Progenitor cell of endocrine pancreas (in vitro differentiated cells): ENCODE measurements around the gene CTRB1. TPM values are rescaled to one million over a fixed set of nuclear protein-coding genes. Genes with fewer than 3 reads are reported as not detected.
"Not testable (repeated sequence)": the region's sequence is repeated elsewhere in the genome, so short reads cannot be mapped to it uniquely, and the experiment has no call there.

Source experiments
- DNase-seq: peaks from one replicate; pipeline ENCODE4 v3.0.0; 2021; ENCODE audit warnings: low spot score; ENCODE audit not compliant: unreplicated experiment
- H3K27ac Mint-ChIP-seq: 2 replicates; pipeline ENCODE4 v1.8.0; 2021; ENCODE audit warnings: mild to moderate bottlenecking, moderate library complexity, mixed read lengths
- H3K27me3 Mint-ChIP-seq: 2 replicates; pipeline ENCODE4 v1.8.0; 2021; ENCODE audit warnings: mixed read lengths
- H3K36me3 Mint-ChIP-seq: 2 replicates; pipeline ENCODE4 v1.8.0; 2022; ENCODE audit warnings: mixed read lengths; ENCODE audit not compliant: insufficient read depth
- H3K4me1 Mint-ChIP-seq: 2 replicates; pipeline ENCODE4 v1.8.0; 2021; ENCODE audit warnings: low read depth, mixed read lengths
- H3K4me3 Mint-ChIP-seq: 2 replicates; pipeline ENCODE4 v1.8.0; 2021; ENCODE audit warnings: low read depth, mild to moderate bottlenecking, moderate library complexity, mixed read lengths
- H3K9me3 Mint-ChIP-seq: 2 replicates; pipeline ENCODE4 v1.8.0; 2021; ENCODE audit warnings: low read depth, mixed read lengths
- total RNA-seq: library from RNA; stranded (reverse); gene quantifications from 2 replicates; pipeline ENCODE4 v1.2.1, GENCODE V29; 2021
- TF ChIP-seq, protein P1 (sequence below): fragments of 200-600 bp; sonication (generic); IDR thresholded peaks from one replicate; pipeline ENCODE4 v1.5.0; 2021; ENCODE audit warnings: antibody characterized with exemption, mild to moderate bottlenecking; ENCODE audit not compliant: unreplicated experiment

The CTRB1 gene
- total RNA-seq, 1 donor from 2014 or later, result not detected

DNA sequence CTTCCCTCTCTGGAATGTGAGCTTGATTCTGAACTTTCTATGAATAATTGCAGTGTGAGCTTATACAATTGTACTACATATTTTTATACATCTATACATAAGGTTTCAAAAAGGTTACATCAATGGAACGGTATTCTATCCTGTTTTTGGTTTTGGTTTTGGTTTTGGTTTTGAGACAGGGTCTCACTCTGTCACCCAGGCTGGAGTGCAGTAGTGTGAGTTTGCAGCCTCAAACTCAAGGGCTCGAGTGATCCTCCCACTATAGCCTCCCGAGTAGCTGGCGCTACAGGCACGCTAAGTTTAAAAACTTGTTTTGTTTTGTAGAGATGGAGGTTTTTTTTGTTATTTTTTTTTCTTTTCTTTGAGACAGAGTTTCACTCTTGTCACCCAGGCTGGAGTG lies 1.1 kb downstream of the CTRB1 start:
- Mint-ChIP-seq H3K27ac (no peak overlapping the region), H3K36me3 (no peaks in the 10 kb centered on the region), H3K9me3 (no peaks in the 10 kb centered on the region), H3K4me3 (no peak overlapping the region), H3K27me3 (no peaks in the 10 kb centered on the region), H3K4me1 (no peaks in the 10 kb centered on the region)
- DNase-seq, result no peak
- TF ChIP-seq, protein P1, sequence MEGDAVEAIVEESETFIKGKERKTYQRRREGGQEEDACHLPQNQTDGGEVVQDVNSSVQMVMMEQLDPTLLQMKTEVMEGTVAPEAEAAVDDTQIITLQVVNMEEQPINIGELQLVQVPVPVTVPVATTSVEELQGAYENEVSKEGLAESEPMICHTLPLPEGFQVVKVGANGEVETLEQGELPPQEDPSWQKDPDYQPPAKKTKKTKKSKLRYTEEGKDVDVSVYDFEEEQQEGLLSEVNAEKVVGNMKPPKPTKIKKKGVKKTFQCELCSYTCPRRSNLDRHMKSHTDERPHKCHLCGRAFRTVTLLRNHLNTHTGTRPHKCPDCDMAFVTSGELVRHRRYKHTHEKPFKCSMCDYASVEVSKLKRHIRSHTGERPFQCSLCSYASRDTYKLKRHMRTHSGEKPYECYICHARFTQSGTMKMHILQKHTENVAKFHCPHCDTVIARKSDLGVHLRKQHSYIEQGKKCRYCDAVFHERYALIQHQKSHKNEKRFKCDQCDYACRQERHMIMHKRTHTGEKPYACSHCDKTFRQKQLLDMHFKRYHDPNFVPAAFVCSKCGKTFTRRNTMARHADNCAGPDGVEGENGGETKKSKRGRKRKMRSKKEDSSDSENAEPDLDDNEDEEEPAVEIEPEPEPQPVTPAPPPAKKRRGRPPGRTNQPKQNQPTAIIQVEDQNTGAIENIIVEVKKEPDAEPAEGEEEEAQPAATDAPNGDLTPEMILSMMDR, result no peak

DNA sequence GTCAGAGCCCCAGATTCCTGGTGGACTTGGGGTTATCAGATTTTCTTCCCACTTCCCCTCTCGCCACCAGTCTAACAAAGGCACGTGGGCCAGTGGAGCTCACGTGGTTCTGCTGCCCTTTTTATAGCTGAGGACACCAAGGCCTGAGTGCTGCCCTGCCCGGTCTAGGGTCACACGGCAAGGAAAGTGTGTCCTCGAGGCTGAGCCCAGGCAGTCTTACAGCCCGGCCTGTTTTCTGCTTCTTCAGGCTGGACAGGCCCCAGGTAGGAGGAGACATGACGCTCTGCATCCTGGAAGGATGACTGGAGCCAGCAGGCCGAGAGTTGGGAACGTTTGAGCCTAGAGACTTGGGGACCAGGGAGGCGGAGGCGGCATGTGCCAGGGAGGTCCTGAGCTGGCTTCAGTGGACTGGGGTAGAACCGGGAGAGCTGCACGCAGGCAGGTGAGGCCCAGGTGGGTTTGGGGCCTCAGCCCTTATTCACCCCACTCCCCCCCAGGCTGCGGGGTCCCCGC lies 3.5 kb downstream of the CTRB1 start:
- H3K4me3 Mint-ChIP-seq, result no peak overlapping the region
- no peaks in the 10 kb centered on the region for H3K4me1 Mint-ChIP-seq
- DNase-seq, result no peak
- H3K27me3 Mint-ChIP-seq, result no peaks in the 10 kb centered on the region
- H3K27ac Mint-ChIP-seq, result no peak overlapping the region
- TF ChIP-seq, protein P1, result no peak
- H3K36me3 Mint-ChIP-seq, result no peaks in the 10 kb centered on the region
- H3K9me3 Mint-ChIP-seq, result no peaks in the 10 kb centered on the region

DNA sequence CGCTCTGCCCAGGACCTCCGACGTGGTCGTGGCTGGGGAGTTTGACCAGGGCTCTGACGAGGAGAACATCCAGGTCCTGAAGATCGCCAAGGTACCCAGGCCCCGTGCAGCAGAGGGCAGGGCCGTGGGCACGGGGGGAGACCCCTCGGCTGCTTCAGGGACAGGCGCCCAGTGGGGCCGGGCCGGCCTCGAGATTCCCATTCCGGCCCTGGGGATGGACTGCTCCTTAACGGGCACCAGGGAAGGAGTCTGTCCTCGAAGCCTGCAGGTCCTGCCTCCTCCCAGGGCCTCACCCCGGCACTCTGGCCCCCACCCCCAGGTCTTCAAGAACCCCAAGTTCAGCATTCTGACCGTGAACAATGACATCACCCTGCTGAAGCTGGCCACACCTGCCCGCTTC lies 4.3 kb downstream of the CTRB1 start:
- not testable (repeated sequence) for H3K27me3 Mint-ChIP-seq, H3K36me3 Mint-ChIP-seq, H3K4me1 Mint-ChIP-seq, H3K9me3 Mint-ChIP-seq, H3K27ac Mint-ChIP-seq, H3K4me3 Mint-ChIP-seq, DNase-seq

DNA sequence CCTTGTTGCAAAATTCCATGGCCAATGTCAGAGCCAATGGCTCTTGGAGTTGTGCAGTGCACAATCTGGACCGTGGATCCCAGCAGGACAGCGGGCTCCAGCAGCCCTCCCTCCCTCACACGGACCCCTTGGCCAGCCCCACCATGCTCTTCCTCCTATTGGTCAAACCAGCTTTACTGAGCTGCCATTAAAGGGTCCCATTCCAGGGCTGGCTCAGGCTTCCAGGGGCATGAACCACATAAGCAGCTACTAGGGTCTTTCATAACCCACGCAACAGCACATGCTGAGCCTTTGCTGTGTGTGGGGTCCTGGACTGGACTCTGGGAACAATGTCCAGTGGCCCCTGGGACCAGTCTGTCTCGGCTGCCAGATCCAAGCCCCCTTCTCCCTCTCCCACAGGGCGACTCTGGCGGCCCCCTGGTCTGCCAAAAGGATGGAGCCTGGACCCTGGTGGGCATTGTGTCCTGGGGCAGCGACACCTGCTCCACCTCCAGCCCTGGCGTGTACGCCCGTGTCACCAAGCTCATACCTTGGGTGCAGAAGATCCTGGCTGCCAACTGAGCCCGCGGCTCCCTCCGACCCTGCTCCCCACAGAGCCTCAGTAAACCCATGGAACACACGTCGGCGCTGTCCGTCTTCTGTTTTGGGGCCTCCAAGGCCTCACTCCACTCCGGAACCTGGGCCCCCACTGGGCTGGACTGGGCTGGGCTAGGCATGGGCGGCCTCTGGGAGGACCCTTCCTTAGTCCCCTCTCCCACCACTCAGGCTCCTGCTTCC lies 5.7 kb downstream of the CTRB1 start:
- no peaks in the 10 kb centered on the region for H3K4me1 Mint-ChIP-seq
- H3K27ac Mint-ChIP-seq, result no peak overlapping the region
- TF ChIP-seq, protein P1, result no peak
- no peak for DNase-seq
- no peak overlapping the region for H3K4me3 Mint-ChIP-seq
- no peaks in the 10 kb centered on the region for H3K27me3 Mint-ChIP-seq
- no peaks in the 10 kb centered on the region for H3K9me3 Mint-ChIP-seq
- H3K36me3 Mint-ChIP-seq, result peaks cover 1% of the 10 kb centered on the region

DNA sequence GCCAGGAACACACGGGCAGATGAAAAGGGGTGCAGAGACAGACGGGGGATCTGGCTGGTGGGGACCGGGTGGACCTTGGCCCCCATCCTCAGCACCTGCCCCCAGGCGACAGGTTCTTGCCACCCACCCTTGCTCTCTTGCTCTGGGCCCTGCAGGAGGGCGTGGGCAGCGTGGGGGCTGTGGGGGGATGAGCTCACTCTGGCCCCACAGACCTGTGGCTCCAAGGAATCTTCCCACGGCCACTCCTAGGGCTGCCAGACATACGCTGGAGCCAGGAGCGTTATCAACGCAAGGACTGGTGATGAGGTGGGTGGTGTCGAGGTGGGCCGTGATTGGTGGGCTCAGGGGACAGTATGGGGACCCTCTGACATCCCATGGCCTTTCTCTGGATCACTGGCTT lies 6.3 kb downstream of the CTRB1 start:
- TF ChIP-seq, protein P1, result no peak
- H3K9me3 Mint-ChIP-seq, result no peaks in the 10 kb centered on the region
- DNase-seq, result no peak
- H3K27me3 Mint-ChIP-seq, result no peaks in the 10 kb centered on the region
- H3K4me3 Mint-ChIP-seq, result no peak overlapping the region
- peaks cover 1% of the 10 kb centered on the region for H3K36me3 Mint-ChIP-seq
- no peaks in the 10 kb centered on the region for H3K4me1 Mint-ChIP-seq
- no peak overlapping the region for H3K27ac Mint-ChIP-seq
